IPS-18c (cell line): ENCODE results near the gene MRPS33.
"Not testable (repeated sequence)": the region's sequence is repeated elsewhere in the genome, so short reads cannot be mapped to it uniquely, and the experiment has no call there.

ENCODE experiments used
- H3K4me3 ChIP-seq: 2 replicates; pipeline ENCODE4 v1.7.0; 2013; ENCODE audit warnings: low read depth, mild to moderate bottlenecking, low read length, moderate library complexity; ENCODE audit not compliant: insufficient read depth
- H3K9me3 ChIP-seq: one replicate; pipeline ENCODE4 v1.6.1; 2013; ENCODE audit warnings: mild to moderate bottlenecking, low read length, moderate library complexity; ENCODE audit not compliant: control insufficient read depth, insufficient read depth

Gene MRPS33

GRCh38 chr7:140972876-140973829 lies 41.6 kb downstream of the MRPS33 start:
- no peaks in the 10 kb centered on the region for H3K9me3 ChIP-seq
- H3K4me3 ChIP-seq: no peak overlapping the region

- Histone ChIP-seq H3K4me3 (no peak overlapping the region), H3K9me3 (no peaks in the 10 kb centered on the region)
Observed at GRCh38 chr7:140972344-140972743, 42.4 kb downstream of the MRPS33 start.

- H3K9me3 ChIP-seq: no peaks in the 10 kb centered on the region
- no peak overlapping the region for H3K4me3 ChIP-seq
Observed at GRCh38 chr7:140967438-140967837, 47.3 kb downstream of the MRPS33 start.

GRCh38 chr7:140966561-140967233 lies 48.1 kb downstream of the MRPS33 start:
- Histone ChIP-seq H3K4me3 (no peak overlapping the region), H3K9me3 (no peaks in the 10 kb centered on the region)

GRCh38 chr7:140961117-140961516 lies 53.6 kb downstream of the MRPS33 start:
- H3K9me3 ChIP-seq: peaks cover 7% of the 10 kb centered on the region
- H3K4me3 ChIP-seq: no peak overlapping the region

GRCh38 chr7:140956997-140957396 lies 57.8 kb downstream of the MRPS33 start:
- H3K9me3 ChIP-seq, H3K4me3 ChIP-seq: not testable (repeated sequence)
